ENCODE measurements around the gene PLEK.
"Not testable (repeated sequence)": the region's sequence is repeated elsewhere in the genome, so short reads cannot be mapped to it uniquely, and the experiment has no call there.

The PLEK gene

DNA sequence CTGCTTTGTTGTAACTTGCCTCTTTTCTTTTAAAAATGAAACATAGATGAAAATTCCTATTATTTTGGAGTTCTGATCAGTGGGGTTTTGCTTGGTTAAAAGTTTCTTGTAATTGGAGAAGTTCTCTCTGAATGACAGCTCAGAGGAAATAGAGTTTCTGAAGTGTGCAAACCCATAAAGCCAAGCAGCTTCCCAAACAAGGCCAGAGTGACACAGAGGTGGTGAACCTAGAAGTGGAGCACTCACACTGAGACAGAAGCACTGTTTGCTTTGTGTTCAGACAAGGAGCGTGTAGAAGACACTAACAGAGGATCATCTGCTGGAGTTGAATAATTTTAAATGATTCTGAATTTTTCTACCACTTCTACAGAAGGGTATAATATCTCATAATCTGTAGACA, 52.8 kb downstream of the PLEK start:
- DNase-seq (ENCODE audit: low read depth) = no peak

DNA sequence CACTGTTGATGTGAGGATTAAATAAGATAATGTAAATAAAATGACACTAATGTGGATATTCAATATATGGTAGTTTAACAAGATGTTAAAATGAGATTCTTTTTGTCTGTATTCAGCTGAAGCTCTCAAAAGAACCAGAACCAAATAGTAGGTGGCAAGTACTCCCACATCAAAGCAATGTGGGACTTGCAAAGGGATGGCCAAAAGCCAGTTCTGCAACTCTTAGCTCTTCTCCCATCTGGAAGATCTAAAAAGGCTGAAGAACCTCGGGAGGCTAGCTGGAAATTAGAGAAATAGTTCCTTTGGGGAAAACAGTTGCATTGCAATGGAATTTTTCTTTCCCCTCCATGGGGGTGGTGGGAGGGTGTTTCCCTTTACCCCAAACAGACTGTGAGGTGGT, 53.3 kb downstream of the PLEK start:
- no peak for DNase-seq (ENCODE audit: low read depth)

DNA sequence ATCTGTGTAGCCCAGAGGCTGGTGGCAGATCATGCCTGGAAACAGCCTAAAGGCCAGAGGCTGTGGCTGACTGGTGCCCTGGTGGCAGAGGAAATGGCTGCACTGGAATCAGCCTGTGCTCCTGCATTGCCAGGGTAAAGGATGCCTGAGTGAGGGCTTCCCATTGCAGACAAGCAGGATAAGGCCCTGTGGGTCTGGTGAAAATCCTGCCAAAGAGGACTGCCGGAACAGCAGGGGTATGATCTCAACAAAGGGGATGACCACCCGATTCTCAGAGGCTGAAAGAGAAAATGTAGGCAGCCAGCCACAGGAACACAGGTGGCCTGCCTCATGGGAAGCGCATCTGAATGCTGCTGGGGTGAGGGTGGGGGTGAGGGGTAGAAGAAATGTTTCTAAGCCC, 53.8 kb downstream of the PLEK start:
- DNase-seq (ENCODE audit: low read depth) = no peak

DNA sequence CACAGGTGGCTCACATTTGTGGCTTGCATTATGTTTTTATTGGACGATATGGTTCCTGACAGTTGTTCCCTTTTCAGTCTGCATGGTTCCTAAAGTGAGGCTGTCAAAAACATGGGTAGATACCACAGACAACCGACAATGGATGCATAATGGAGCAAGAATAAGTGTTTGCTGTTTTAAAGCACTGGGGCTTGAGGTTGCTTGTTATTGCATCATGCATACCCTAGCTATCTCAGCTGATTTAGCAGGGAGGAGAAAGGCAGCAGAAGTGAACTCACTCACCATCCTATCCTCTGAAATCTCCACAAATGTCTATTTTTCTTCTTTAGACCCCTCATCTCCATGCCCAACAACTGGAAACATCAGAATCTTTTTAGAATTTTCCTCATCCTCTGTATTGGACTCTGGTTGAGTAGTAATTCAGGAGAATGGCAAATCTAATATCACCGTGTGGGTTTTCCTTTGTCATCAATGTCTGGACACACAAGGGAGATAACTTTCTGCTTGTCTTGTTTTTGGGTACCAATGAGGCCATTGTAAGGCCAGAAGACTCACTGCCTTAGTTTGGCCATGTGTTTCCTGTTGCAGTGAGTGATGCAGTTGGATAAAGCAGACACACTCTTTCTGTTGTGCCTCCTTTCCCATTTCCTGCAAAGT, 55.3 kb downstream of the PLEK start:
- DNase-seq (ENCODE audit: low read depth) = no peak

DNA sequence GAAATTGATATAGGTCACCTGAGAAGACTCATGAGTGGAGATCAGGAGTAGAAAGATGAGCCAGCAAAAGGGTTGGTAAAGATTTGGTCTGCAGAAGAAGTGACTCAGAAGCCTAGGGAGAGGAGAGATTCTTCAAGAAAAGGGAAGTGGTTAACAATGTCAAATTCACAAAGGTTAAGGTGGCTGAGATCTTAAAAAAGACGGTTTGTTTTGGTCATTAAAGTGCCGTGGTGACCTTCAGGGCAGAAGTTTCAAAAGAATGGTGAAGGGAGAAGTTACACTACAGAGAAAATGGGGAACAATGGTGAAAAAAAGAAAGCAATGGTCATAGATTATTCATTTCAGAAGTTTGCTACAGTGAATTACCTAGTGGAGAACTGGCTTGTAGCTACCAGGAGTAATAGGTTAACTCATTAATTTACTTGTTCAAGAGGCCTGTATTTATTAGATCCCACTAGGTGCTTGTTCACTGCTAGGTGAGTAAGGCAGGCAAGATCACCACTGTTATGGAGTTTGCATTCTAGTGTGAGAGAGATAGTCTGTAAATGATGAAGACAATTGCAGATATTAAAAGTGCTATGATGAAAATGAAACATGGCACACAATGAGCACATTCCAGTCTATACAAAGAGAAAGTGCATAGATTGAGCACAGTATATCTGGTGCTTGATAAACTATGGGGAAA, 59.0 kb downstream of the PLEK start:
- DNase-seq (ENCODE audit: low read depth) = no peak

- no peak for DNase-seq (ENCODE audit: low read depth)
These were observed 60.4 kb downstream of the PLEK start for GRCh38 chr2:68425503-68425902.

GRCh38 chr2:68426446-68426845, 61.4 kb downstream of the PLEK start:
- DNase-seq (ENCODE audit: low read depth) = no peak

DNA sequence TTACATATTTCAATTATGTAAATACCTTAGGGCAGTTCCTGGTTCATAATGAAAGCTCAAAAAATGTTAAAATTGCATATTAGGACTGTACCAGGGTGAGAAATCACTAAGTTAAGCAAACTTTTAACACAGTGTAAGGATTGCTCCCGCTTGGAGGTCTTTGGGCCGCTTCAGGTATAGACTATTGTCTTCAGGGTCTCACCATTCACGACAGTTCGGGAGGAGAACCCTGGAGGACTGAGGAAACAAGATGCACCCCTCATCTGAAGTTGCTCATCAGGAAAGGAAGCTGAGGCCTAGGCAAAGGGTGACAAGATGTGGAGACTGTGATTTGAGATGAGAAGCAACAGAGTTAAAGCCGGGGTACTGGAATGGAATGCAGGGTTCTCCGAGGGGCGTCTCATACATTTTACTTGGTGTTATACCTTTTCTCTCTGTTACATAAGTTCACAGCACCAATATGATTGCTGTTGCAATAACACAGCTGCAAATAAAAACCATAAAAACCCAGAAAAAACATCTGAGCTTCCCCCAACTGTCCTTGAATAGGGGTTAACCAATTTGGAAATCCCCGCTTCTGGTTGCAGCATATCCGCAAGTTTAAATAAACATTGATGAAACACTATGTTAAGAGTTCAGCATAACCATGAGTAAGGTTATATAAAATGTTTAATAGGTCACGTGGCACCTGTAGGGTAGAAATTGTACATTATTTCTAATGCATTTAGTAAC, 61.9 kb downstream of the PLEK start:
- no peak for DNase-seq (ENCODE audit: low read depth)

DNA sequence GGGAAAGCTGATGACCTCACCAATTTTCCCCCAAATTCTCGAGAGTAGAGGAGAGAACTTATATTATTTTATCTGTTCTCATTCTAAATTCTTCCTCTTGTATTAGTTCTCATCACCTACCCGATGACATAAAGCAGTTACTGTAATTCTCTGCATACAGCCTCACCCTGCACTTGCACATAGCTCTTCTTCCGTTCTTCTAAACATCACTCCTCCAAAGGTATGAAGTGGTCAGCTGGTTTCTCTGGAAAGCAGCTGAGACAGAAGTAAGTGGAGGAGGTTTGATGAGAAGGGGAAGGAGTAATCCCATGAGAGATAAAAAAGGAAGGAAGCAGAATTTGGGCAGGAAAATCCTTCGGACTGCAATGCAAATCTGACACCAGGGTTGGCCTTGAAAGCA, 63.0 kb downstream of the PLEK start:
- no peak for DNase-seq (ENCODE audit: low read depth)

- no peak for DNase-seq (ENCODE audit: low read depth)
These were observed 63.7 kb downstream of the PLEK start for GRCh38 chr2:68428746-68429145.

- no peak for DNase-seq (ENCODE audit: low read depth)
These were observed 64.3 kb downstream of the PLEK start for GRCh38 chr2:68429311-68429826.

DNA sequence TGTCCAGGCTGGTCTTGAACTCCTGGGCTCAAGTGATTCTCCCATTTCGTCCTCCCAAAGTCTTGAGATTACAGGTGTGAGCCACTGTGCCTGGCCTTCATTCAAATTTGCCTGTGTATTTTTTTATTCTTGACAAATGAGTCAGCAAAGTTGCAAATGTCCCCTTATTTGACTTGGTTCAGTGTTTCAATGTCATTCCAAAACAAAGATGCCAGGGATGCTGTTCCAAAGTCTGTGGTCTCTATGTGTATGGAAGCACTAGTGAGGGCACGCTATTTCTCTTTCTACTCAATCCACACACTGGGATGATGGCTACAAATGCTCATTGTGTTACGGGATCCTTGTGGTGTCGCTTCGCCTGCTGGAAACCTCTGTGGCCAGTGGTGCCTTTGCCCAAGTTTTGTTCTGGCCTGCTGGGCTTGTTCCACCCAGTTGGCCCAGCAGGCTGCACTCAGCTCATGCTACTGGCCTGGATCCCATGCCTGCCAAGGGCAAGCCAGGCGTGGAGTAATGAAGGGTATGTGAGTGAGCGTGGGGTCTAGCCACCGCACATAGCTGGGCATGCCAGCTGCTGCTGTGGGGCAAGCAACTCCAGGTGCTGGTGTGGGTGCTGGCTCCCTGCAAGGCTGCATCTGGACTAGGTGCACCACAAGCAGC, 66.4 kb downstream of the PLEK start:
- DNase-seq (ENCODE audit: low read depth) = no peak

- no peak for DNase-seq (ENCODE audit: low read depth)
These were observed 67.9 kb downstream of the PLEK start for GRCh38 chr2:68432696-68433658.

GRCh38 chr2:68434981-68435380, 69.9 kb downstream of the PLEK start:
- DNase-seq (ENCODE audit: low read depth) = no peak

- no peak for DNase-seq (ENCODE audit: low read depth)
These were observed 70.5 kb downstream of the PLEK start for GRCh38 chr2:68435615-68436014.

- no peak for DNase-seq (ENCODE audit: low read depth)
These were observed 71.2 kb downstream of the PLEK start for GRCh38 chr2:68436270-68436669.

DNA sequence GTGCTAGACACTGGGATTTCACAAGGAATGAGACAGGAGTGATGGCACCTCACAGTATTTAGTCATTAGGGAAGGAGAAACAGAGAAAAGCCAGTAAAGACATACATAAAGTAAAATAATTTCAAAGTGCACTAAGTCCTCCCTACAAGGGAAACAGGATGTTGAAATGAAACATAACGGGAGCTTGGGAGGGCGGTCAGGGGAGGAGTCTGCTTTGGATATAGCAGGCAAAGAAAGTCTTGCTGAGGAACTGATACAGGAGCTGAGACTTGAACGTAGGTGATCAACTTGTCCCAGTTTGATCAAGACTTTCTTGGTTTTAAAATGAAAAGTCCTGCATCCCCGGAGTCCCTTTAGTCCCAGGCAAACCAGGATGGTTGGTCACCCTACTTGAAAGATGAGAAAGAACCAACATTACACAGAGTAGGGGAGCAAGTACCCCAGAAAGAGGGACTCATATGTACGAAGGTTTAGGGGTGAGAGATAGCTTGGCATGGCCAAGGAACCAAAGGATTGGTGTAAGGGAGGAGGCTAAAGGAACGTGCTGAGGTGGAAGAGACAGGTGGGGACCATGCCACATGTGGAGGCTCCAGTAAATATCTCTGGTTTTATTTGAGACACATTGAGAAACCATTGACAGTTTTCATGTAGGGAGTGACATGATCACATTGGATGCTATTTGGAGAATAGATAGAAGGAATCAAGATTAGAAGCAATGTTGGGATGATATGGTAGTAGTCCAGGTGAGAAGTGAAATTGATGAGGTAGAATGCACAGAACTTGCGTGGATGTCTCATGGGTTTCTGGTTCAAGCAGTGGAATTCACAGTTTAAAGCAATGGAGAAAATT, 73.6 kb downstream of the PLEK start:
- DNase-seq (ENCODE audit: low read depth) = no peak

GRCh38 chr2:68441179-68441993, 76.3 kb downstream of the PLEK start:
- peak; percentile 81 for DNase-seq (ENCODE audit: low read depth)

GRCh38 chr2:68441994-68442322, 76.9 kb downstream of the PLEK start:
- no peak for DNase-seq (ENCODE audit: low read depth)

GRCh38 chr2:68446425-68446824, 81.3 kb downstream of the PLEK start:
- not testable (repeated sequence) for DNase-seq (ENCODE audit: low read depth)

All from activated T-cell treated with anti-CD3 and anti-CD28 coated beads for 24 hours (primary cell).